Measurements from ENCODE around the gene PDE1C. TPM values are rescaled to one million over a fixed set of nuclear protein-coding genes. Genes with fewer than 3 reads are reported as not detected.

The PDE1C gene
- total RNA-seq, 1 experiment from 2014 or later: not detected

DNA sequence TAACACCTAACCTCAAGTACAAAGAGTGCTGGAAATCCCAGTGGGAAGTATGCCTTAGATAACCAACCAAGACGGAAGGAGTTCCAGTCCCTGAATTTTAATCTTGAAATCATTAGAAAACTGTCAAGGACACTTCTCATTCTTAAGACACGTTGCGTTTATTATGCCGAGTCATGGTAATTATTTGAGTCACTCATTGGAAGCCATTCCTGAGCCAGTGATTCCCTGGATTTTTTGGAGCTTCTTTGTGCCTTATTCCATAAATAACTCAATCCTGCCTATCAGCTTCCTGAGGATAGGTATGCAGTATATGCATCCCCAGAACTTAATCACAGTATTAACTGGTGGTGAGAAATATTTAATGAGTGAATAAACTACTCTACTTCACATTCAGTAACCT, 305.7 kb downstream of the PDE1C start:
- Histone ChIP-seq H3K36me3 (ENCODE audit: insufficient read depth, low read length, poor library complexity, severe bottlenecking) (no peaks in the 10 kb centered on the region), H3K9me3 (ENCODE audit: low read depth, low read length, poor library complexity, severe bottlenecking) (no peaks in the 10 kb centered on the region), H3K4me3 (ENCODE audit: low read depth, low read length, poor library complexity, severe bottlenecking) (no peak overlapping the region), H3K4me1 (ENCODE audit: insufficient read depth, low read length, poor library complexity, severe bottlenecking) (no peaks in the 10 kb centered on the region), H3K27me3 (replicated peaks; ENCODE audit: insufficient read depth, low read depth, low read length, poor library complexity) (peaks cover 23% of the 10 kb centered on the region), H3K27ac (ENCODE audit: low read depth, low read length, poor library complexity, severe bottlenecking) (no peak overlapping the region)
- POLR2A ChIA-PET (ENCODE audit: low non-redundant PET): no interaction called here
- intact Hi-C loops (cut with micrococcal nuclease; ENCODE audit: unreplicated experiment): no loop called here
- CTCF ChIA-PET: no interaction called here
- DNase-seq (ENCODE audit: low spot score): no peak
- no TSS peak for BruUV-seq (replicated peaks)
- TF ChIP-seq, protein P1, sequence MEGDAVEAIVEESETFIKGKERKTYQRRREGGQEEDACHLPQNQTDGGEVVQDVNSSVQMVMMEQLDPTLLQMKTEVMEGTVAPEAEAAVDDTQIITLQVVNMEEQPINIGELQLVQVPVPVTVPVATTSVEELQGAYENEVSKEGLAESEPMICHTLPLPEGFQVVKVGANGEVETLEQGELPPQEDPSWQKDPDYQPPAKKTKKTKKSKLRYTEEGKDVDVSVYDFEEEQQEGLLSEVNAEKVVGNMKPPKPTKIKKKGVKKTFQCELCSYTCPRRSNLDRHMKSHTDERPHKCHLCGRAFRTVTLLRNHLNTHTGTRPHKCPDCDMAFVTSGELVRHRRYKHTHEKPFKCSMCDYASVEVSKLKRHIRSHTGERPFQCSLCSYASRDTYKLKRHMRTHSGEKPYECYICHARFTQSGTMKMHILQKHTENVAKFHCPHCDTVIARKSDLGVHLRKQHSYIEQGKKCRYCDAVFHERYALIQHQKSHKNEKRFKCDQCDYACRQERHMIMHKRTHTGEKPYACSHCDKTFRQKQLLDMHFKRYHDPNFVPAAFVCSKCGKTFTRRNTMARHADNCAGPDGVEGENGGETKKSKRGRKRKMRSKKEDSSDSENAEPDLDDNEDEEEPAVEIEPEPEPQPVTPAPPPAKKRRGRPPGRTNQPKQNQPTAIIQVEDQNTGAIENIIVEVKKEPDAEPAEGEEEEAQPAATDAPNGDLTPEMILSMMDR (conservative IDR thresholded peaks at IDR 0.05; ENCODE audit: low read depth, low read length): no peak
- no peak for TF ChIP-seq EZH2 (IDR thresholded peaks at IDR 0.05; ENCODE audit: borderline replicate concordance, low read depth, low read length, poor library complexity, severe bottlenecking)

GRCh38 chr7:31763548-31763947, 306.7 kb downstream of the PDE1C start:
- H3K4me1 ChIP-seq (ENCODE audit: insufficient read depth, low read length, poor library complexity, severe bottlenecking): no peaks in the 10 kb centered on the region
- H3K36me3 ChIP-seq (ENCODE audit: insufficient read depth, low read length, poor library complexity, severe bottlenecking): no peaks in the 10 kb centered on the region
- peaks cover 23% of the 10 kb centered on the region for H3K27me3 ChIP-seq (replicated peaks; ENCODE audit: insufficient read depth, low read depth, low read length, poor library complexity)
- peak; percentile 9 for DNase-seq (ENCODE audit: low spot score)
- no TSS peak for BruUV-seq (replicated peaks)
- no peak overlapping the region for H3K4me3 ChIP-seq (ENCODE audit: low read depth, low read length, poor library complexity, severe bottlenecking)
- TF ChIP-seq, protein P1 (conservative IDR thresholded peaks at IDR 0.05; ENCODE audit: low read depth, low read length): peak; percentile 56
- no peak for TF ChIP-seq EZH2 (IDR thresholded peaks at IDR 0.05; ENCODE audit: borderline replicate concordance, low read depth, low read length, poor library complexity, severe bottlenecking)
- POLR2A ChIA-PET (ENCODE audit: low non-redundant PET): no interaction called here
- no peak overlapping the region for H3K27ac ChIP-seq (ENCODE audit: low read depth, low read length, poor library complexity, severe bottlenecking)
- CTCF ChIA-PET: no interaction called here
- intact Hi-C loops (cut with micrococcal nuclease; ENCODE audit: unreplicated experiment): no loop called here
- H3K9me3 ChIP-seq (ENCODE audit: low read depth, low read length, poor library complexity, severe bottlenecking): no peaks in the 10 kb centered on the region

DNA sequence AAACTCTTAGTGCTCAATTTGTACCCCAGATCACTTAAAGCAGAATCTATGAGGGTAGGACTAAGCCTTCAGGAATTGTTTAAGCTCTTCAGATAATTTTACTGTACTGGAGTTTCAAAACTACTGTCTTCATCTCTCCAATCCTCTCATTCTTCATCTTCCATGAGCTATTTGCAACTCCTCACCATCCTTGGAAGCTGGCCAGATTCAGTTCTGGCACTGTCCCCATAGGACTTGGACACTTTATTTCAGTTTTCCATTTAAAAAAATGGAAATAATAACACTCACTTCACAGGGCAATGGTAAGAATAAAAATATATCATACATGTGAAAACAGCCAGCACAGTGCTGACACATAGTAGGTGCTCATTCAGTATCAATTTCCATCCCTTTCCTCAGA, 308.6 kb downstream of the PDE1C start:
- no TSS peak for BruUV-seq (replicated peaks)
- Histone ChIP-seq H3K4me3 (ENCODE audit: low read depth, low read length, poor library complexity, severe bottlenecking) (no peak overlapping the region), H3K9me3 (ENCODE audit: low read depth, low read length, poor library complexity, severe bottlenecking) (no peaks in the 10 kb centered on the region), H3K27ac (ENCODE audit: low read depth, low read length, poor library complexity, severe bottlenecking) (no peak overlapping the region), H3K27me3 (replicated peaks; ENCODE audit: insufficient read depth, low read depth, low read length, poor library complexity) (peaks cover 27% of the 10 kb centered on the region), H3K36me3 (ENCODE audit: insufficient read depth, low read length, poor library complexity, severe bottlenecking) (no peaks in the 10 kb centered on the region), H3K4me1 (ENCODE audit: insufficient read depth, low read length, poor library complexity, severe bottlenecking) (no peaks in the 10 kb centered on the region)
- no peak for DNase-seq (ENCODE audit: low spot score)
- intact Hi-C loops (cut with micrococcal nuclease; ENCODE audit: unreplicated experiment): no loop called here
- no peak for TF ChIP-seq EZH2 (IDR thresholded peaks at IDR 0.05; ENCODE audit: borderline replicate concordance, low read depth, low read length, poor library complexity, severe bottlenecking)
- TF ChIP-seq, protein P1 (conservative IDR thresholded peaks at IDR 0.05; ENCODE audit: low read depth, low read length): no peak
- POLR2A ChIA-PET (ENCODE audit: low non-redundant PET): no interaction called here
- CTCF ChIA-PET: no interaction called here

All from A673 (cell line).